GM19099 (cell line): ENCODE measurements around the gene ZNF780B.

Source experiments
- POLR2A ChIP-seq: IDR thresholded peaks from 3 replicates; pipeline ENCODE4 v1.6.1; 2011; ENCODE audit warnings: low read depth; ENCODE audit not compliant: insufficient read length; ENCODE audit errors: extremely low read depth

The ZNF780B gene

GRCh38 chr19:40059624-40060023 lies 3.6 kb upstream of the ZNF780B start:
- TF ChIP-seq POLR2A = no peak

GRCh38 chr19:40057166-40057565 lies 1.1 kb upstream of the ZNF780B start:
- TF ChIP-seq POLR2A = no peak

- TF ChIP-seq POLR2A = no peak
These were observed 474 bp upstream of the ZNF780B start for GRCh38 chr19:40056505-40056904.

DNA sequence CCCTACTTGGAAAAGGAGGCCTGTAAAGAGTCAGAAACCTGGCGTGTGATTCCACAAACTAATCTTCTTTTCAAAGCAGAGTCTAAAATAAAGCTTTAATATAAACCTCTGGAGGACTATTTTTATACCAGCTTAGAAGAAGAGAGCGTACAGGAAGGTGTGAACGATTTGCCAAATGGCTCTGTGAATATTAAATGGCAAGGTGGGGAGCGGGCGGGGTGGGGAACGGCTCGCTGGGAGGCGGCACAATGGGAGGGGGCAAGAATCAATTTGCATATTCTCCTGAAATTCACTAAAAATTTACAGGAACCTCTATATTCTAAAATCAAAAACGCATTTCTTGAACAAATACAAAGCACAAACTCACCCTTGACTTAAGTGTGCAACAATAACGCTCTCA lies 982 bp downstream of the ZNF780B start:
- no peak for TF ChIP-seq POLR2A

DNA sequence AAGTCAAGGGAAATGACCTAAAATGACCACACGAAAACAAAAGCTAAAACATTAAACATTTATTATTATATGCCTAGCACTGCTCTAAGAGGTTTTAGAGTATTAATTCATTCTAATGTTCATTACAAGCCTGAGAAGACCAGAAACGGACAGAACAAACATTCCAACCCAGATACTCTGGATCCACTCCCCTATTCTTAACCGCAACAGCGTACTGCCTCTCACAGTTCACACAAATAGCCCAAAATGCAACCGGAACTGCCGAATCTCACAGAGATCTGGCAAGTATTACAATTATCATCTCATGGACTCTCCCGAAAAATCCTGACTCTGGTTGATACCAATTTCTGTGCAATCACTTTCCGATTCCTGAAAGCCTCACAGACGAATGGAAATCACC lies 1.4 kb downstream of the ZNF780B start:
- TF ChIP-seq POLR2A = no peak

DNA sequence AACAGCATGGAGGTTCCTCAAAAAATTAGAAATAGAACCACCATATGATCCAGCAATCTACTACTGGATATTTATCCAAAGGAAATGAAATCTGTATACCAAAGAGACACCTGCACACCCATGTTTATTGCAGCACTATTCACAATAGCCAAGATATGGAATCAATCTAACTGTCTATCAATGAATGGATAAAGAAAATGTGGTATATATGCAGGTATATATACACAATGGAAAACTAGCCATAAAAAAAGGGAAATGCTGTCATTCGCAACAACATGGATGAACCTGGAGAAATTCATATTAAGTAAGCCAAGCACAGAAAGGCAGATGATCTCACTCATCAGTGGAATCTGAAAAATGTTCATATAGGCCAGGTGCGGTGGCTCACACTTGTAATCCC lies 2.5 kb downstream of the ZNF780B start:
- TF ChIP-seq POLR2A = no peak

DNA sequence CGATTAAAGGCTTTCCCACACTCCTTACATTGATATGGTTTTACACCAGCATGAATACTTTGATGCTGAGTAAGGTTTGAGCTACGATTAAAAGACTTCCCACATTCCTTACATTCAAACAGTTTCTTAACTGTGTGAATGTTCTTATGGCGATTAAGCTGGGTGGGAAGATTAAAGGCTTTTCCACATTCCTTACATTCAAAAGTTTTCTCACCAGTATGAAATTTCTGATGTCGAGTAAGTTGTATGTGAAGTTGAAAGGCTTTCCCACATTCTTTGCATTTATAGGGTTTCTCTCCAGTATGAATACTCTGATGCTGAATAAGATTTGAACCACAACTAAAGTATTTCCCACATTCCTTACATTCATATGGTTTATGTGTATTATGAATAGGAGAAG lies 20.0 kb downstream of the ZNF780B start:
- no peak for TF ChIP-seq POLR2A

DNA sequence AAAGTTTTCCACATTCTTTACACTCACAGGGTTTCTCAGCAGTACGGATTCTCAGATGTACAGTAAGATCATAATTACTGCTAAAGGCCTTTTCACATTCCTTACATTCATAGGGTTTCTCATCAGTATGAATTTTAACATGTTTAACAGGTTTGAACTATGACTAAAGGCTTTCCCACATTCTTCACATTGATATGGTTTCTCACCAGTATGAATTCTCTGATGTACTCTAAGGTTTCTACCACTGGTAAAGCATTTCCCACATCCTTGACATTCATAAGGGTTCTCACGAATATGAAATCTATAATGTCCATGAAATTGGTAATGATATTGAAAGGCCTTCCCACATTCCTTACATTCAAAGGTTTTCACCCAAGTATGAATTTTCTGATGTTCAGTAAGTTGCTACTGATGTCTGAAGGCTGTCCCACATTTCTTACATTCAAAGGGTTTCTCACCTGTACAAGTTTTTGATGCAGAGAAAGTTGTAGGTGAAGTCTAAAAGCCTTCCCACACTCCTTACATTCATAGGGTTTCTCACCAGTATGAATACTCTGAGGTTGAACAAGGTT lies 22.0 kb downstream of the ZNF780B start:
- no peak for TF ChIP-seq POLR2A

GRCh38 chr19:40026597-40026970 lies 29.4 kb downstream of the ZNF780B start:
- TF ChIP-seq POLR2A = no peak

DNA sequence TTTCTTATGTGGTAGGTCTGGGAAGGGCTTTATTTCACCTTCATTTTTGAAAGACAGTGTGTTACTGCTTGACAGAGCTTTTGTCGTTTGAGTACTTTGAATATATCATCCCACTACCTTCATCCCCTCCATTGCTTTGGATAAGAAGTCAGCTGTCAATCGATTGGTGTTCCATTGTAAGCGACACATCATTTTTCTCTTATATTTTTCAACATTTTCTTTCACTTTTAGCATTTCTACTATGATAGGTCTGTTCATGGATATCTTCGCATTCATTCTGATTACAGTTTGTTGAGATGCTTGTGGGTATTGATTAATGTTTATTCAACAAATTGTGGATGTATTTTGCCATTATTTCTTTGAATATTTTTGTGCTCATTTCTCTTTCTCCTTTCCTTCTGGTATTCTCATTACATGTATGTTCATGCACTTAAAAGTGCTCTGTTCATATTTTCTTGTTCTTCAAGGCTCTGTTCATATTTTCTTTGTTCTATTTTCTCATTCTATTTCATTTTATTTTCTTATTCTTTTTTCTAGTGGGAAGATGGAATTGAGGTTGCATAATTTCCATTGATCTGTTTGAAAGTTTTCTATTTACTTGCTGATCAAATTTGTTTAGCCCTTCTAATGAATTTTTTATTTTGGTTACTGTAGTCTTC lies 30.0 kb downstream of the ZNF780B start:
- TF ChIP-seq POLR2A = no peak

DNA sequence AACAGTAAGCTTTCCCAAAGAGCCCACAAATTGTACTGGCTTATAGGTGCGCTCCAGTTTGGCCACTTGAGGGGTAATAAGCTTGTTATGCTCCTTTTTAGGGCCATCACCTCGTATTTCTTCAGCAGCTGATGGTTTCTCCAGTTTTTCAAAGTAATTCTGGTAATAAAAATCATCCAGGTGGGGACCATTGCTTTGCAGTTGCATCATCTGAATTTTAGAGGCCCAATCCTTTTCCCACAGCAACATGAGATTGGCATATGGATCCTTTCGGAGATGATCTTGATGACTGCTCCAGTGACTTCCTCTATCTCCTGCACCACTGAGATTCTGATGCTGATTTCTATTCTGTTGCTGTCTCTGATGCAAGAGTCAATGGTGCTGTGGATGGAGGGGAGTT lies 32.1 kb downstream of the ZNF780B start:
- no peak for TF ChIP-seq POLR2A

GRCh38 chr19:40013991-40014390 lies 42.0 kb downstream of the ZNF780B start:
- no peak for TF ChIP-seq POLR2A

DNA sequence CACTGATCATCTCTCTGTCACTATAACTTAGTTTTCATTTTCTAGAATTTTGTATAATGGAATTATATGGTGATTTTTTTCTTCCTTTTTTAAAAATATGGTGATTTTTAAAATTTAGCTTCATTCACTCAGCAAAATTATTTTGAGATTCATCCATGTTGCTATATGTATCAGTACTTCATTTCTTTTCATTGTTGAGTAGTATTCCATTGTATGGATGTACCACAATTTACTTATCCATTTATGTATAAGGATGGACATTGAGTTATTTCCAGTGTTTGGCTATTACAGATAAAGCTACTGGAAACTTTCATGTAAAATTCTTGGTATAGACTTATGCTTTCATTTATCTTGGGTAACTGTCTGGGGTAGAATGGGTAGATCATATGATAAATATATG lies 46.4 kb downstream of the ZNF780B start:
- TF ChIP-seq POLR2A = no peak

GRCh38 chr19:40006273-40006691 lies 49.7 kb downstream of the ZNF780B start:
- TF ChIP-seq POLR2A = no peak

GRCh38 chr19:40005691-40006272 lies 50.2 kb downstream of the ZNF780B start:
- no peak for TF ChIP-seq POLR2A

DNA sequence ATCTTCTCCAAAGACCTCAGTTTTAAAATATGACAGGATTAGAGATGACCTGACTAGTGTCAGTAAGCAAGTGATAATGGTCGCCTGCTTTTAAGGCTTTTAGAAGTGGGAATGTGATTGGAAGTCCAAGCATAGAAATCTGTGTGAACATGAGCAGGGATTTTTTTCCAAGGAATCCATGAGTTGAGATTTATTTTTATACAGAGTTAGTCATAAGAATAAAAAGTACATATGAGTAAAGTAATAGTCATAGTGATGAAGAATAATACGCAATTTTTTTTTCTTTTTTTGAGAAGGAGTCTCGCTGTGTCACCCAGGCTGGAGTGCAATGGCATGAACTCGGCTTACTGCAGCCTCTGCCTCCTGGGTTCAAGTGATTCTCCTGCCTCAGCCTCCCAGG lies 57.5 kb downstream of the ZNF780B start:
- no peak for TF ChIP-seq POLR2A
